Astrocyte (in vitro differentiated cells and primary cell): ENCODE measurements around the gene SET.

Experiments used
- EZH2 ChIP-seq: IDR thresholded peaks from 2 replicates; pipeline ENCODE4 v1.6.1; 2012; ENCODE audit warnings: mild to moderate bottlenecking, low read length, inconsistent platforms; ENCODE audit not compliant: insufficient read depth
- TF ChIP-seq, protein P1 (sequence below): IDR thresholded peaks from 2 replicates; pipeline ENCODE4 v1.5.1; 2011; ENCODE audit warnings: low read depth, mild to moderate bottlenecking, inconsistent platforms, low read length, moderate library complexity; ENCODE audit not compliant: insufficient read depth

DNA sequence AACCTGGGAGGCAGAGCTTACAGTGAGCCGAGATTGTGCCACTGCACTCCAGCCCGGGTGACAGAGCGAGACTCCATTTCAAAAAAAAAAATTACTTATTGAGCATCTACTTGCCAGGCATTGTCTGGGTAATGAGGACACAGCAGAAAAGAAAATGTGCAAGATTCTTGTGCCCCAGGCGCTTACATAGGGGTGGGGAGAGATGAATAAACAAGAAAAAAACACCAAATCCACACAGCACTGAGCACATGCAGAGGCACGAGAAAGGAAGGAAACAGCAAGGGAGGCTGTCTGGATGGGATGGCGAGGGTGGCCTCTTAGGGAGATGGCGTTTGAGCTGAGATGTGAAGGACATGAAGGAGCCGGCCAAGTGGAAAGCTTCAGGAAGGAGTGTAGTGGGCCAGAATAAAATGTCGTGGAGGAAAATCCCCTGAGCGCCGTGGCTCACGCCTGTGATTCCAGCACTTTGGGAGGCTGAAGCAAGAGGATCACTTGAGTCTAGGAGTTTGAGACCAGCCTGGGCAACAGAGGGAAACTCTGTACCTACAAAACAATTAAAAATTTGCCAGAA lies 46.3 kb upstream of the SET start:
- no peak for TF ChIP-seq EZH2
- TF ChIP-seq, protein P1, sequence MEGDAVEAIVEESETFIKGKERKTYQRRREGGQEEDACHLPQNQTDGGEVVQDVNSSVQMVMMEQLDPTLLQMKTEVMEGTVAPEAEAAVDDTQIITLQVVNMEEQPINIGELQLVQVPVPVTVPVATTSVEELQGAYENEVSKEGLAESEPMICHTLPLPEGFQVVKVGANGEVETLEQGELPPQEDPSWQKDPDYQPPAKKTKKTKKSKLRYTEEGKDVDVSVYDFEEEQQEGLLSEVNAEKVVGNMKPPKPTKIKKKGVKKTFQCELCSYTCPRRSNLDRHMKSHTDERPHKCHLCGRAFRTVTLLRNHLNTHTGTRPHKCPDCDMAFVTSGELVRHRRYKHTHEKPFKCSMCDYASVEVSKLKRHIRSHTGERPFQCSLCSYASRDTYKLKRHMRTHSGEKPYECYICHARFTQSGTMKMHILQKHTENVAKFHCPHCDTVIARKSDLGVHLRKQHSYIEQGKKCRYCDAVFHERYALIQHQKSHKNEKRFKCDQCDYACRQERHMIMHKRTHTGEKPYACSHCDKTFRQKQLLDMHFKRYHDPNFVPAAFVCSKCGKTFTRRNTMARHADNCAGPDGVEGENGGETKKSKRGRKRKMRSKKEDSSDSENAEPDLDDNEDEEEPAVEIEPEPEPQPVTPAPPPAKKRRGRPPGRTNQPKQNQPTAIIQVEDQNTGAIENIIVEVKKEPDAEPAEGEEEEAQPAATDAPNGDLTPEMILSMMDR: no peak
